Mesenchymal stem cell (in vitro differentiated cells and primary cell): ENCODE measurements around the gene LRRC10.
"Not testable (repeated sequence)": the region's sequence is repeated elsewhere in the genome, so short reads cannot be mapped to it uniquely, and the experiment has no call there.

Experiments
- DNase-seq: peaks from one replicate; pipeline ENCODE4 v3.0.0-alpha.2; 2013
- H2AFZ ChIP-seq: one replicate; pipeline ENCODE4 v1.6.1; 2013; ENCODE audit warnings: low read depth, mild to moderate bottlenecking, control low read depth, inconsistent platforms, low read length, moderate library complexity
- H2AK5ac ChIP-seq: 2 replicates; pipeline ENCODE4 v1.6.1; 2013; ENCODE audit warnings: low read length, moderate library complexity, mild to moderate bottlenecking, inconsistent platforms; ENCODE audit not compliant: severe bottlenecking
- H2BK120ac ChIP-seq: one replicate; pipeline ENCODE4 v1.6.1; 2013; ENCODE audit warnings: low read depth, mild to moderate bottlenecking, inconsistent platforms, low read length, moderate library complexity
- H2BK12ac ChIP-seq, 2 experiments: one replicate each; pipeline ENCODE4 v1.6.1; 2013; ENCODE audit warnings: inconsistent platforms in 2 of 2, low read length in 2 of 2, mild to moderate bottlenecking in 2 of 2, moderate library complexity in 2 of 2, control low read depth in 1 of 2
- H2BK15ac ChIP-seq: one replicate; pipeline ENCODE4 v1.6.1; 2013; ENCODE audit warnings: mild to moderate bottlenecking, low read depth, inconsistent platforms; ENCODE audit not compliant: poor library complexity, severe bottlenecking
- H2BK5ac ChIP-seq: 2 replicates; pipeline ENCODE4 v1.6.1; 2013; ENCODE audit warnings: low read depth, mild to moderate bottlenecking, low read length, control low read depth, inconsistent platforms; ENCODE audit not compliant: poor library complexity, severe bottlenecking
- H3K14ac ChIP-seq, 2 experiments: one replicate each; pipeline ENCODE4 v1.6.1; 2013; ENCODE audit warnings: inconsistent platforms in 2 of 2, low read length in 2 of 2, control low read depth in 1 of 2, mild to moderate bottlenecking in 1 of 2, moderate library complexity in 1 of 2
- H3K18ac ChIP-seq, 2 experiments: one replicate each; pipeline ENCODE4 v1.6.1; 2013; ENCODE audit warnings: inconsistent platforms in 2 of 2, low read length in 2 of 2, control low read depth in 1 of 2, low read depth in 1 of 2, mild to moderate bottlenecking in 1 of 2
- H3K23ac ChIP-seq, 2 experiments: one replicate each; pipeline ENCODE4 v1.6.1; 2013; ENCODE audit warnings: inconsistent platforms in 2 of 2, low read length in 2 of 2, mild to moderate bottlenecking in 2 of 2, moderate library complexity in 2 of 2, control low read depth in 1 of 2
- H3K27ac ChIP-seq: 2 replicates; pipeline ENCODE4 v1.5.1; 2013; ENCODE audit warnings: mild to moderate bottlenecking, moderate library complexity, low read length, control low read depth, inconsistent platforms; ENCODE audit not compliant: poor library complexity, severe bottlenecking
- H3K27me3 ChIP-seq, 2 experiments: 2 replicates each; pipeline versions ENCODE4 v1.6.1 to v1.7.0; 2013; ENCODE audit warnings: low read length in 2 of 2, mild to moderate bottlenecking in 2 of 2, moderate library complexity in 2 of 2, control low read depth in 1 of 2, inconsistent platforms in 1 of 2; ENCODE audit not compliant: control insufficient read depth in 1 of 2, insufficient read depth in 1 of 2
- H3K36me3 ChIP-seq, 2 experiments: 2 replicates each; pipeline versions ENCODE4 v1.6.1 to v1.7.0; 2013; ENCODE audit warnings: low read length in 2 of 2, control low read depth in 1 of 2, inconsistent platforms in 1 of 2, low read depth in 1 of 2, mild to moderate bottlenecking in 1 of 2; ENCODE audit not compliant: insufficient read depth in 2 of 2, control insufficient read depth in 1 of 2
- H3K4ac ChIP-seq, 2 experiments: one replicate each; pipeline ENCODE4 v1.6.1; 2013; ENCODE audit warnings: inconsistent platforms in 2 of 2, low read length in 2 of 2, mild to moderate bottlenecking in 2 of 2, moderate library complexity in 2 of 2, control low read depth in 1 of 2, low read depth in 1 of 2
- H3K4me1 ChIP-seq: 2 replicates; pipeline ENCODE4 v1.6.1; 2013; ENCODE audit warnings: low read depth, low read length, control low read depth; ENCODE audit not compliant: control insufficient read depth, insufficient read depth
- H3K4me2 ChIP-seq: 2 replicates; pipeline ENCODE4 v1.6.1; 2013; ENCODE audit warnings: low read length, mild to moderate bottlenecking, inconsistent platforms; ENCODE audit not compliant: poor library complexity, severe bottlenecking
- H3K4me3 ChIP-seq, 2 experiments: 2 replicates each; pipeline versions ENCODE4 v1.5.1 to v1.7.0; 2013; ENCODE audit warnings: low read length in 2 of 2, mild to moderate bottlenecking in 2 of 2, control low read depth in 1 of 2, low read depth in 1 of 2; ENCODE audit not compliant: insufficient read depth in 1 of 2
- H3K79me1 ChIP-seq: replicated peaks from 2 replicates; pipeline ENCODE4 v1.6.1; 2013; ENCODE audit warnings: mild to moderate bottlenecking, control low read depth, low read length, inconsistent platforms; ENCODE audit not compliant: poor library complexity, severe bottlenecking
- H3K9ac ChIP-seq: 2 replicates; pipeline ENCODE4 v1.7.0; 2013; ENCODE audit warnings: mild to moderate bottlenecking, low read length, moderate library complexity
- H3K9me3 ChIP-seq: 2 replicates; pipeline ENCODE4 v1.7.0; 2013; ENCODE audit warnings: mild to moderate bottlenecking, low read length; ENCODE audit not compliant: control insufficient read depth
- H4K8ac ChIP-seq: one replicate; pipeline ENCODE4 v1.6.1; 2013; ENCODE audit warnings: inconsistent platforms, mild to moderate bottlenecking, low read length, moderate library complexity
- H4K91ac ChIP-seq: one replicate; pipeline ENCODE4 v1.6.1; 2013; ENCODE audit warnings: mild to moderate bottlenecking, low read length, inconsistent platforms
- WGBS: methylation state at CpG from one replicate; pipeline ENCODE4 v1.1.7; 2013; ENCODE audit warnings: mixed read lengths; 5-methylcytosine and 5-hydroxymethylcytosine counted together

Gene LRRC10

GRCh38 chr12:69603556-69603955 lies 7.2 kb downstream of the LRRC10 start:
- H2BK5ac ChIP-seq, H3K27me3 ChIP-seq, H4K8ac ChIP-seq, H2BK120ac ChIP-seq, H3K18ac ChIP-seq, H3K4me2 ChIP-seq, H3K4ac ChIP-seq, H3K4me1 ChIP-seq, H3K23ac ChIP-seq, H3K79me1 ChIP-seq, H4K91ac ChIP-seq, H2BK12ac ChIP-seq, H2AFZ ChIP-seq, DNase-seq, H3K9me3 ChIP-seq, H3K14ac ChIP-seq, H3K4me3 ChIP-seq, H3K27ac ChIP-seq, H3K9ac ChIP-seq, H2AK5ac ChIP-seq, H2BK15ac ChIP-seq: not testable (repeated sequence)
- H3K36me3 ChIP-seq, result peaks cover 15 to 50% of the 10 kb centered on the region in 2 experiments
- 94% methylated on average over 3 of the region's 6 CpGs for WGBS

- Histone ChIP-seq H3K36me3 (peaks cover 18 to 56% of the 10 kb centered on the region in 2 experiments), H3K9ac (no peak overlapping the region), H2AK5ac (no peak overlapping the region), H3K9me3 (no peaks in the 10 kb centered on the region), H2AFZ (no peak overlapping the region), H3K4me2 (no peak overlapping the region), H3K27ac (no peak overlapping the region), H3K4me3 (no peak overlapping the region), H3K23ac (no peak overlapping the region), H3K79me1 (peaks cover 4% of the 10 kb centered on the region), H3K4me1 (no peaks in the 10 kb centered on the region), H3K18ac (no peak overlapping the region), H2BK15ac (no peak overlapping the region), H2BK12ac (no peak overlapping the region), H2BK5ac (no peak overlapping the region), H3K14ac (no peak overlapping the region), H4K91ac (no peak overlapping the region), H2BK120ac (no peak overlapping the region), H3K27me3 (no peaks in the 10 kb centered on the region), H4K8ac (no peak overlapping the region), H3K4ac (no peak overlapping the region)
- no peak for DNase-seq
These were observed 7.8 kb downstream of the LRRC10 start for GRCh38 chr12:69602954-69603353.

GRCh38 chr12:69601962-69602685 lies 8.6 kb downstream of the LRRC10 start:
- Histone ChIP-seq H2BK5ac (no peak overlapping the region), H2BK120ac (no peak overlapping the region), H3K4me3 (no peak overlapping the region), H3K27me3 (no peaks in the 10 kb centered on the region), H2BK15ac (no peak overlapping the region), H3K4me2 (no peak overlapping the region), H3K27ac (no peak overlapping the region), H3K9ac (no peak overlapping the region), H2BK12ac (no peak overlapping the region), H3K36me3 (peaks cover 18 to 64% of the 10 kb centered on the region in 2 experiments), H3K4ac (no peak overlapping the region), H3K14ac (no peak overlapping the region), H3K9me3 (no peaks in the 10 kb centered on the region), H4K91ac (no peak overlapping the region), H3K18ac (no peak overlapping the region), H2AK5ac (no peak overlapping the region), H3K79me1 (peaks cover 5% of the 10 kb centered on the region), H4K8ac (no peak overlapping the region), H3K4me1 (no peaks in the 10 kb centered on the region), H2AFZ (no peak overlapping the region), H3K23ac (no peak overlapping the region)
- DNase-seq, result no peak
- WGBS, result 94% methylated on average over 6 of the region's 6 CpGs

- Histone ChIP-seq H2BK15ac (no peak overlapping the region), H3K4me3 (no peak overlapping the region), H4K8ac (no peak overlapping the region), H3K14ac (no peak overlapping the region), H3K9ac (no peak overlapping the region), H2BK120ac (no peak overlapping the region), H3K9me3 (no peaks in the 10 kb centered on the region), H2AK5ac (no peak overlapping the region), H2BK12ac (no peak overlapping the region), H3K18ac (no peak overlapping the region), H2BK5ac (no peak overlapping the region), H4K91ac (no peak overlapping the region), H2AFZ (no peak overlapping the region), H3K79me1 (peaks cover 8% of the 10 kb centered on the region), H3K4ac (no peak overlapping the region), H3K27ac (no peak overlapping the region), H3K4me1 (no peaks in the 10 kb centered on the region), H3K36me3 (peaks cover 18 to 78% of the 10 kb centered on the region in 2 experiments), H3K23ac (no peak overlapping the region), H3K27me3 (no peaks in the 10 kb centered on the region), H3K4me2 (no peak overlapping the region)
- DNase-seq, result no peak
These were observed 9.9 kb downstream of the LRRC10 start for GRCh38 chr12:69600804-69601203.
